GM19397 (cell line): ENCODE results near the gene SMPX.

Experiments
- ATAC-seq: cut with Tn5 transposase; IDR thresholded peaks from one replicate; pipeline ENCODE4 v1.9.1; 2021; ENCODE audit warnings: mild to moderate bottlenecking, moderate library complexity; ENCODE audit not compliant: unreplicated experiment

Gene SMPX

GRCh38 chrX:21744721-21745120 is 13.2 kb downstream of the SMPX start:
- no peak for ATAC-seq

GRCh38 chrX:21744060-21744459 is 13.9 kb downstream of the SMPX start:
- no peak for ATAC-seq

DNA sequence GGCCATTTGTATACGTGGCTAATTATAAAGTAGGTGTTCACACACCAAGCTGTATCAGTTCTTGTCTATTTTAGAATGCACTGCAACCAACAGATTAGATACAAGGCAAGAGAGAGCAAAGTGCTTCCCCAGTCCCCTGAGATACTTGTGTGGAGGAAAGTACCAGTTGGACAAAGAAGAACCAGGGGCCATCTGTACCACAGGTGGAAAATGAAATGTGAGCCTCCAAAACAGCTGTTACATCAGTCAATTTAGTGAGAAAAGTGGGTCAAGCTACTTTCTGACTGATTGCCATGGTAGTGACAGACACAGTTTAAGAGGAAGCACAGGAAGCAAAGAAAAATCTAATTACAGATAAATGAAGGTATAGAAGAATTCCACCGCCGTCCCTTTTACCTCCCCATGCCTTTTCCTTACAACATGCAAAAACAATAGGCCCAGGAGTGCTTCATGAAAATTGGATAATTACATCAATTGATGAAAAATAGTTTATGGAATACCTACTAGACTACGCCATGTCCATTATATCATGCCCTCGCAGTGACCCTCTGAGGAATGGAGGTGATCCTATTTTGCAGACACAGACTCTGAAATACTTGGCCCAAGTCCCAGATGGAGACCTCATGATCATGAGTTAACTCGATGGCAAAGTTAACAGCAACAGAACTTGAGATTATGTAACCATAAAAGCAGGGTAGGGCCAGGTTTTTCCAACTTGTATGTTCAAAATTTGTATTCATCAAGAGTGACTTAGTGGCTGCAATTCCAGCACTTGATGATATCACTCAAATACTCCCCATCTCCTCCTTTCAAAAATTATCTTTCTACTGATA is 15.8 kb downstream of the SMPX start:
- ATAC-seq, result no peak

DNA sequence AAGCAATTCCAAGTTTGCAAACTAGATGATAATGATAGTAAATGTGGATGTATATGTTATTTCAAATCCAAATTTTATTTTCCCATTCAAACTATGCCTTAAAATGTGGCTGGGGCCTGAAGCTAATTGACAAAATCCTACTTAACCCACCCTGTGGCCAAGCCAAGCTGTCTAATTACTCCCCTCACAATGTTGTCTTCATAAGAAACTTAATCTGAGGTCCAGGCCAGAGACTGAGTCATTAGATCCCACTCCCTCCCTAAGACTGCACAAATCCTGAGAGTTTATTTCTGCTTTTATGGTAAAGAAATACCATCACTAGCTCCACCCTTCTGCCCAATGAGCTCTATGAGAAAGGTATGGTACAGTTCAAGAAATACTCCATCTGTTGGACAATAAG is 16.6 kb downstream of the SMPX start:
- ATAC-seq, result no peak

GRCh38 chrX:21740329-21741274 is 17.3 kb downstream of the SMPX start:
- no peak for ATAC-seq

DNA sequence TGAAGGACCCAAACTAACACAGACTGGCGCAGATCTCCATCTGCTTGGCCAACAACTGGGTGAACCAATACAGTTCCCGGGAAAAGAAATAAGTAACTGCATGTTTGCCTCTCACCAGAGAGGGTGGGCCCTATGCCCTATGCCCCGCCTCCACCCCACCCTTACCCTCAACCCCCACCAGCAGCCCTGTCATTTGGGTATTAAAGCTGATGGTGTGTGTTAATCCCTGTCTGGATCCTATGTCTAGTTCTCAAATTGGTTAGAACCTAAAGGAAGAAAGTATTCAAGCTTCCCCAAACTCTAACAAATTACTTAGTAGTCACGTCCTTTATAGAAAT is 19.0 kb downstream of the SMPX start:
- no peak for ATAC-seq

DNA sequence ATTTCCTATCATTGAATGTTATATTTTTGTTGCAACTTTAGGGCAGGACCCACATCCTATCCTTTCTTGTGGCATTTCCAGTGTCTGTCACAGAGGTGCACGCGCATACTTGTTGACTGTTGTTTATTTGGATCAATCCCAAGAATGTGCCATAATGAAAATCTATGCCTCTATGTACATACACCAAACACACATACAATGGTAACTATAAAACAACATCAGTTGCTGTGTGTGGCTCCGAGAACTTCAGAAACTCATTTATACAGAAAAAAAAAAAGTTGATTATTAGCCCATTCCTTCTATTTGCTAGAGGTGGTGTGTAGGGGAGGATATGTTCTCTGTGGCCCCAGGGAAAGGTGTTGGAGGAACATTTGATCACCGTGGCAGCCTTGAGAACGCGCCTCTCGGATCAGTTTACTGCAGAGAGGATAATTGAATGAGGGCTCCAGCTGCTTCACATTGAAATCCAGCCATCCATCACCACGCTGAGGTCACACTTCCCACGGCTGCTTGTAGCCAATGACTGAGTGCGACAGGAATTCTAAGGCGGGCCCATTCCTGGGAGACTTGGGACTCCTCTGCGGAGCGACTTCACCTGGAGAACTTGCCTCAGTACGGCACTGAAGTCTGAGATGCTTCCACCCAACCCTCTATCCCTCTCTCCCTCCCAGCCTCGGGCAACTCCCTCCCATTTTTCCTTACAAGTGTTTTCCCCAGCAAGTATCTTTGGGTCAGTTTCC is 19.5 kb downstream of the SMPX start:
- no peak for ATAC-seq

DNA sequence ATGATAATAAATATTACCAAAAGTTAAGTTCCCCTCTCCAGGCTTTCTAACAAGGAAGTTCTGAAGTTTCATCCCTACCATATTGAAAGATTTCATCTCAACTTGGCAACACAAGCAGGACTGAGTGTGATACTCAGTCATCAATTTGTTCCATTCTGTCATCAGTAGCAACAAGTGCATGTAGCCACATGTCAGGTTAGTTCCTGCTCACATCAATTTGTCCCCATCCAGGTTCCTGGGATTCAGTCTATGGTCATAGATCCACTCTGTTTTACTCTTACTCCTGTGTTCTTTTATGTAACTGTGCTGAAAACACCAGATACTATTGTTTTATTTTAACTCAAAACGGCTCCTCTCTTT is 22.2 kb downstream of the SMPX start:
- ATAC-seq, result no peak

- ATAC-seq, result no peak
These were observed 22.7 kb downstream of the SMPX start for GRCh38 chrX:21735038-21735767.

GRCh38 chrX:21734175-21734574 is 23.7 kb downstream of the SMPX start:
- no peak for ATAC-seq

DNA sequence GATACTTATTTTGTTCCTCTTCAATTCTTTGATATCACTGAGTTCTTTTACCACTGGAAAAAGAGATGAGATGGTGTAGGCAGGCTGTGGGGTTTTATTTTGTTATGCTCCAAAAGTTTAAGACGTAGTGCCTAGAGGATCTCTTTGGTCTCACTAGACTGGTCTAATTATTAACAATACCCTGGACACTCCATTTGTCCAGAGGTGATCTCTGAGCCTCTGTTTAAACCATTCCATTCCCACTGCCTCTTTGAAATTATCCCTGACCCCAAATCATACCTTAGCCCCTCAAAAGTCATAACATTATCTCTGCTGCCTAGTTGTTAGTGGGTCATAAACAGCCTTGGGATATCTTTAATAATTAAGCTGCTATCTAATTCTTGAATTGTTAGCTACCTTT is 24.2 kb downstream of the SMPX start:
- no peak for ATAC-seq

DNA sequence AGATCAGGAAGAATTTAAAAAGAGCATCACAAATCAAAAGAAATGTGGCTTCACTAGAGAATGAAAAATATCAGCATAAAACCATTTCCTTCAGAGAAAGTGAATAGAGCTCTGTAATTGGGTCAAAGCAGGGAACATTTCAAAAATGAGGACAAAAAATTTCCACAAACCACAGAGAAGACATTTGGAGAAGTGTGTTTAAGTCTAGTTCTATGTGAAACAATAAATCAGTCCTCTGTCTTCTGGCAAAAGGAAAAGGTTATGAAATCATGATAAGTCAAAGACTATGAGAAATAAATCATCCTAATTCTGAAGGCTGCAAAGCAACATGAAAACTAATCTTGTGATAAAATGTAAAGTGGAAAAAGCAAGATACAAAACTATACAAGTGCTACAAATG is 27.9 kb downstream of the SMPX start:
- ATAC-seq, result no peak

DNA sequence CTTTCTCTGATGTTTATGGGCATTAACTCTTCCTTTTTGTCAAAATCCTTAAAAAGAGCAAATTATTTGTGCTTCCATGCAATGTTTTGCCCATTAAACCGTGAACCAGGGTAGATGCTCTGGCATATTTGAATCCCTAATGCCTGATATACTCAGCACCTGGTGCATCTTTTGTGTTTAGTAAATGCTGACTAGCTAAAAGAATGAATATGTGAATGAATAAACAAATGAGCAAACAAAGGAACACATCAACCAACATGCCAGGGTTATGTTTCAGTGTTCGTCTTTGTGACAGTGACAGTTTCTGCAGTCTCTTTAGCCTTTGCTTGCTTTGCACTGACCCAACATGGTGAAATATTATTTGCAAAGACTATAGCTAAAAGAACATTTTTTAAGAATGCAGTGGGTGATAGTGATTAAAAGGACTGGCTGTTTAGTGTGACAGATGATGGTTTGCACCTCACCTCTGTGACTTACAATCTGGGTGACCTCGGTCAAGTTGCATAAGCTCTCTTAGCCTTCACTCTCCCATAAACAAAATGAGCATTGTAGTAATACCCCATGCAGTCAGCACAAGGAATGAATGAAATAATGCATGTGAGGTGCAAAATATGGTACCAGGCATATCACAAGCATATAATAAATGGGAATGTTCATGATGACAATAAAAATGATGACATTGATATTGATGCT is 29.5 kb downstream of the SMPX start:
- no peak for ATAC-seq

DNA sequence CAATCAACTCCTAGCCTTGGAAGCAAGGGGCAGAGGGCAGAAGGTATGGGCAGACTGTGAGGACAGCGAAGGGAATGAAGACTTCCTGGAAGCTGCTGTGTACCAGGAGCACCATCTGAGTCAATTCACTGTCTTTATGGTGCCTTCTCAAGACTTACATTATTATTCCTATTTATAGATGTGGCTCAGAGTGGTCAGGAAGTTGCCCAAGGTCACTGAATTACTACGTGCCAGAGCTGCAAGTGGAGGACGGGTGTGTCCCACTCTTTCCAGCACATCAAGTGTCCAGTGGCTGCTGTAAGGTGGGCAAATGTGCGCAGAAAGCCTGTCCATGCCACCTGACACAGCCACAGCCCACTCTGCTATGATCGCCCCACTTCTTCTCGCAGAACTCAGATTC is 32.0 kb downstream of the SMPX start:
- no peak for ATAC-seq

DNA sequence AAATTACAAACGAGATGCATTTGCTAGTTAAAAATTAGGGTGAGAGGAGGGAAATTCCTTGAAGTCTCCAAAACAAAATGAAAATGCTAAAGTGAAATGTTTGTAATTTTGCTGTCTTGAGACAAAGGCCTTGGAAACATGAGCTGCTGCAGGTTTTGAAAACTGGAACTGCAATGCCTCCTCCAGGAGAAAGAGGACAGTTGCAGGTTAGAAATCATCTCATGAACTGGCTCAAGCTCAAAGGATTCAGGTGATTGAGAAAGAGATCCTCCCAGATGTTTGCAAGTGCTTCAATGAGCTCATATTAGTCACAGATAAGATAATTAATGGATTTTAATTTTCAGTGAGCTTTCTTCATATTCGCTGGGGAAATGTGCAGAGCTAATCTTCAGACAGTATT is 32.4 kb downstream of the SMPX start:
- ATAC-seq, result no peak

DNA sequence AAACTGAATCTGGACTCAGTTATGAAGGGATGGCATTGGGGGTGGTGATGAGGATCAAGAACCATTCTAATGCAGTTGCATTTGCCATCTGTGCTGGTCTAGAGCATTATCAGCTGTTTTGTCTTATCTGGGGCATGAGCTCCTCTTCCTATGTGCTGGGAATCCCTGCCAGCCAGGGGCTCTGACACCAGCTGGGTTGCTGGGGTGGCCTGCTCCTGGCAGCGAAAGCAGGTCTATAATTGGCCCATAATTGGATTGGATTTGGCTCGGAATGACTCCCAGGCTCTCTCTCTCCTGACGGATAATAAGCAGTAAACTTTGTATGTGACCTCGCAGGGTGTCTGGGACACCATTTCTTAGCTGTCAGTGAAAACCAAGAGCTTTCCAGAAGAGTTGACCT is 34.1 kb downstream of the SMPX start:
- no peak for ATAC-seq

GRCh38 chrX:21723084-21723483 is 34.8 kb downstream of the SMPX start:
- ATAC-seq, result no peak

DNA sequence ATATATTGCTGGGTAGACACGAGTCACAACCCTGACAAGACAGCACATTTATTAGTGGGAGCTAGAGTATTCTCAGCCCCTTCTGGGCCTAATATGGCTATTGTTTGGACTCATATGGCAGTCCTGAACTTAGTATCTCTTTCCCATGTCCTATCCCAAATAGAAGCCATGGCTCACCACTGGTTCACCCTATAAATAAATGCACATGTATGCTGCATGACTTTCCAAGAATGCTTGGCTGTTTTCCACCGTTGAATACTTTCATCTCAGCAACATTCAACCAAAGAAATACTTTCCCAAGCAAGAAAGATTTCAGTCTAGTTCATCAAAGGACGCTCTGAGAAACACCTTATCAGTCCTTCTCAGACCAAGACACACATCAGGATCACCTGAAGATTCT is 36.7 kb downstream of the SMPX start:
- ATAC-seq, result no peak

GRCh38 chrX:21718575-21718974 is 39.3 kb downstream of the SMPX start:
- ATAC-seq, result no peak

DNA sequence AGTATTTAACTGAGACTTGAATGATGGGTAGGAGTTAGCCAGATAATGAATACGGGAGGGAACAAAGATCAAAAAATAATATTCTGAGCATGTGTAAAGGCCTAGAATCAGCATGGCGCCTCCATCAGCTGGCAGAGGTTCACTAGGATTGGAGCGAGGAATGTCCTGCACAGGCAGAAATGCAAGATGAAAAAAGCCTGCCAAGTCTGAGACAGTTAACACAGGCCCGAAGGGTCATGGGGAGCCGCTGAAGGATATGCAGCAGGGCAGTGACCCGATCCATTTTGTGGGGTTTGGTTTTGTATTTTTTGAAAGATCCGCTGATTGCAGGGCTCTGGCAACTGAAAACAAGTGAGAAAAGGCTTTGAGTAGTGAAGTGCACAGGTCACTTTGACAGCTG is 40.1 kb downstream of the SMPX start:
- ATAC-seq, result no peak
